Subcutaneous abdominal adipose tissue (tissue), 5 donors: ENCODE data around the gene PAFAH1B1.
A peak's percentile ranks its signal among the peaks of the same experiment; 100 is the strongest.
"Not testable (repeated sequence)": the region's sequence is repeated elsewhere in the genome, so short reads cannot be mapped to it uniquely, and the experiment has no call there.

Source experiments
- H3K27ac ChIP-seq: one replicate; pipeline ENCODE4 v1.7.0; 2013; ENCODE audit warnings: low read depth, mild to moderate bottlenecking, inconsistent platforms, low read length, moderate library complexity
- H3K27me3 ChIP-seq, 5 donors: one replicate each; pipeline ENCODE4 v1.7.0; 2013; ENCODE audit warnings: low read length in 5 of 5, inconsistent platforms in 1 of 5; ENCODE audit not compliant: control insufficient read depth in 5 of 5, insufficient read depth in 4 of 5
- H3K36me3 ChIP-seq, 5 donors: one replicate each; pipeline ENCODE4 v1.7.0; 2013; ENCODE audit warnings: low read length in 5 of 5; ENCODE audit not compliant: control insufficient read depth in 5 of 5, insufficient read depth in 5 of 5
- H3K4me1 ChIP-seq, 5 donors: one replicate each; pipeline ENCODE4 v1.7.0; 2013; ENCODE audit warnings: low read length in 5 of 5, mild to moderate bottlenecking in 3 of 5, moderate library complexity in 1 of 5; ENCODE audit not compliant: control insufficient read depth in 5 of 5, insufficient read depth in 5 of 5
- H3K4me3 ChIP-seq, 5 donors: one replicate each; pipeline ENCODE4 v1.7.0; 2013; ENCODE audit warnings: low read length in 5 of 5, low read depth in 1 of 5
- H3K9ac ChIP-seq, 5 donors: one replicate each; pipeline ENCODE4 v1.7.0; 2013; ENCODE audit warnings: low read length in 5 of 5, mild to moderate bottlenecking in 4 of 5, moderate library complexity in 3 of 5
- H3K9me3 ChIP-seq, 5 donors: one replicate each; pipeline ENCODE4 v1.7.0; 2013; ENCODE audit warnings: low read length in 5 of 5; ENCODE audit not compliant: control insufficient read depth in 5 of 5
- donor health status: healthy.
- donor health status: healthy.
- donor health status: healthy.
- donor health status: healthy.
- donor health status: healthy.

PAFAH1B1 gene

GRCh38 chr17:2592971-2593820, at the start of gene PAFAH1B1:
Gene PAFAH1B1, plus strand, starts transcription at chr17:2593654. Its CDS starts 44,635 bp downstream, at chr17:2638289.
- no peaks in the 10 kb centered on the region for H3K36me3 ChIP-seq
- peak within 1 kb of the TSS; percentile 77 to 94 (median 93) for H3K9ac ChIP-seq
- no peaks in the 10 kb centered on the region for H3K27me3 ChIP-seq
- H3K27ac ChIP-seq, result peak within 1 kb of the TSS; percentile 96
- peak within 1 kb of the TSS; percentile 84 to 92 (median 89) for H3K4me3 ChIP-seq
- no peaks in the 10 kb centered on the region for H3K9me3 ChIP-seq
- peaks cover 0 to 41% (median 29%) of the 10 kb centered on the region in 5 donors for H3K4me1 ChIP-seq

DNA sequence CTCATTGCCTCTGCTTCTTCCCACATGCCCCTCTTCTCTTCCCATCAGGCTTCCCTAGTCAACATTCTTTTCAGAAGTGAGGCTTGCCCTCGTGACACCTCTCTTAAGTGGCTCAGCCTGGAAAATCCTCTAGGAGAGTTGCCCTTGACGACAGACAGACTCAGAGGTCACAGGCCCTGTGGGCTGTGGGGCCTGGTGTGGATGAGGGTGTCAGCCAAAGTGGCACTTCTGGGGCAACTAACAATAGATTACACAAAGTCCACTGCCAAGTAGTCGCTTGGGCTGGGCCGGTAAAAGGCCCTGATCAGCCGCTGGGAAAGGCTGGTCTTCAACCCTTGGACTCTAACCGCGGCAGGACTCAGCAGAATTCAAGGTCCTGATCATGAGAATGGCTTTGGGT, 48.1 kb upstream of the PAFAH1B1 start:
- Histone ChIP-seq H3K9me3 (no peaks in the 10 kb centered on the region), H3K36me3 (no peaks in the 10 kb centered on the region), H3K9ac (no peak overlapping the region), H3K4me3 (no peak overlapping the region), H3K27me3 (no peaks in the 10 kb centered on the region), H3K4me1 (peaks cover 0 to 3% (median 0%) of the 10 kb centered on the region in 5 donors), H3K27ac (no peak overlapping the region)

- peaks cover 0 to 3% (median 0%) of the 10 kb centered on the region in 5 donors for H3K4me1 ChIP-seq
- H3K9me3 ChIP-seq, result no peaks in the 10 kb centered on the region
- no peak overlapping the region for H3K27ac ChIP-seq
Measured at GRCh38 chr17:2547176-2547575, 46.3 kb upstream of the PAFAH1B1 start.

GRCh38 chr17:2548026-2548425, 45.4 kb upstream of the PAFAH1B1 start:
- H3K4me3 ChIP-seq, result not testable (repeated sequence)

More at GRCh38 chr17:2547176-2547575, 46.3 kb upstream of the PAFAH1B1 start:
- Histone ChIP-seq H3K27me3 (peaks cover 0 to 8% (median 4%) of the 10 kb centered on the region in 5 donors), H3K9ac (no peak overlapping the region), H3K36me3 (no peaks in the 10 kb centered on the region), H3K4me3 (no peak overlapping the region)

GRCh38 chr17:2549392-2550211, 43.9 kb upstream of the PAFAH1B1 start:
- H3K4me3 ChIP-seq, result no peak overlapping the region
- H3K36me3 ChIP-seq, result no peaks in the 10 kb centered on the region
- no peak overlapping the region for H3K9ac ChIP-seq
- H3K4me1 ChIP-seq, result no peaks in the 10 kb centered on the region
- no peak overlapping the region for H3K27ac ChIP-seq
- H3K9me3 ChIP-seq, result no peaks in the 10 kb centered on the region
- peaks cover 0 to 9% (median 5%) of the 10 kb centered on the region in 5 donors for H3K27me3 ChIP-seq

More at GRCh38 chr17:2548026-2548425, 45.4 kb upstream of the PAFAH1B1 start:
- H3K36me3 ChIP-seq, H3K27me3 ChIP-seq, H3K9ac ChIP-seq, H3K4me1 ChIP-seq, H3K27ac ChIP-seq, H3K9me3 ChIP-seq: not testable (repeated sequence)

- H3K4me1 ChIP-seq, result no peaks in the 10 kb centered on the region
Measured at GRCh38 chr17:2551493-2551892, 42.0 kb upstream of the PAFAH1B1 start.

GRCh38 chr17:2551928-2552327, 41.5 kb upstream of the PAFAH1B1 start:
- Histone ChIP-seq H3K9me3 (peaks cover 0 to 2% (median 0%) of the 10 kb centered on the region in 5 donors), H3K9ac (no peak overlapping the region), H3K27ac (no peak overlapping the region), H3K36me3 (no peaks in the 10 kb centered on the region), H3K27me3 (peaks cover 0 to 9% (median 5%) of the 10 kb centered on the region in 5 donors), H3K4me3 (no peak overlapping the region), H3K4me1 (no peaks in the 10 kb centered on the region)

More at GRCh38 chr17:2551493-2551892, 42.0 kb upstream of the PAFAH1B1 start:
- Histone ChIP-seq H3K9me3 (peaks cover 0 to 2% (median 0%) of the 10 kb centered on the region in 5 donors), H3K27ac (no peak overlapping the region), H3K4me3 (no peak overlapping the region), H3K36me3 (no peaks in the 10 kb centered on the region), H3K9ac (no peak overlapping the region), H3K27me3 (peaks cover 0 to 9% (median 5%) of the 10 kb centered on the region in 5 donors)

- Histone ChIP-seq H3K36me3 (no peaks in the 10 kb centered on the region), H3K4me3 (no peak overlapping the region), H3K27me3 (peaks cover 0 to 2% (median 0%) of the 10 kb centered on the region in 5 donors), H3K9me3 (peaks cover 0 to 6% (median 5%) of the 10 kb centered on the region in 5 donors), H3K4me1 (no peaks in the 10 kb centered on the region), H3K27ac (no peak overlapping the region), H3K9ac (no peak overlapping the region)
Measured at GRCh38 chr17:2560658-2561057, 32.8 kb upstream of the PAFAH1B1 start.

- no peaks in the 10 kb centered on the region for H3K36me3 ChIP-seq
- no peaks in the 10 kb centered on the region for H3K4me1 ChIP-seq
- no peak overlapping the region for H3K9ac ChIP-seq
- no peak overlapping the region for H3K4me3 ChIP-seq
- peaks cover 0 to 6% (median 4%) of the 10 kb centered on the region in 5 donors for H3K9me3 ChIP-seq
- no peak overlapping the region for H3K27ac ChIP-seq
- H3K27me3 ChIP-seq, result peaks cover 0 to 2% (median 0%) of the 10 kb centered on the region in 5 donors
Measured at GRCh38 chr17:2562162-2562858, 31.1 kb upstream of the PAFAH1B1 start.
